HepG2 (cell line): ENCODE results near the gene CIART. TPM values are rescaled to one million over a fixed set of nuclear protein-coding genes. Genes with fewer than 3 reads are reported as not detected.
A peak's percentile ranks its signal among the peaks of the same experiment; 100 is the strongest.

Source experiments
- ATF1 ChIP-seq: IDR thresholded peaks from 2 replicates; pipeline ENCODE4 v1.6.1; 2016; ENCODE audit warnings: mild to moderate bottlenecking, control low read depth
- DPF2 ChIP-seq: sonication (generic); formaldehyde crosslinking; IDR thresholded peaks from 2 replicates; pipeline ENCODE4 v1.4.0; 2020; ENCODE audit warnings: mild to moderate bottlenecking, low read depth, missing genetic modification reagents, borderline replicate concordance
- ELF4 ChIP-seq: sonication (generic); formaldehyde crosslinking; IDR thresholded peaks from 2 replicates; pipeline ENCODE4 v1.5.0; 2020; ENCODE audit warnings: missing genetic modification reagents, mild to moderate bottlenecking, moderate library complexity, borderline replicate concordance
- GLI4 ChIP-seq: sonication (generic); formaldehyde crosslinking; IDR thresholded peaks from 2 replicates; pipeline ENCODE4 v1.5.1; 2020; ENCODE audit warnings: missing genetic modification reagents, mild to moderate bottlenecking, moderate library complexity, borderline replicate concordance
- HNF4A ChIP-seq: sonication (generic); formaldehyde crosslinking; IDR thresholded peaks from 2 replicates; pipeline ENCODE4 v1.4.0; 2020; ENCODE audit warnings: missing genetic modification reagents
- KLF9 ChIP-seq: IDR thresholded peaks from 2 replicates; pipeline ENCODE4 v1.6.1; 2016; ENCODE audit warnings: low read depth
- MBNL3 ChIP-seq: fragments of 250-450 bp; sonication (Bioruptor Pico); conservative IDR thresholded peaks from 2 replicates; pipeline ENCODE4 v1.8.0; 2022; ENCODE audit warnings: mild to moderate bottlenecking, inconsistent platforms
- MED1 ChIP-seq: sonication (generic); formaldehyde crosslinking; IDR thresholded peaks from 2 replicates; pipeline ENCODE4 v1.4.0; 2020; ENCODE audit warnings: missing genetic modification reagents
- POGZ ChIP-seq: sonication (generic); formaldehyde crosslinking; IDR thresholded peaks from 2 replicates; pipeline ENCODE4 v1.4.0; 2020; ENCODE audit warnings: mild to moderate bottlenecking, missing genetic modification reagents
- RBFOX2 ChIP-seq: fragments of 200-400 bp; formaldehyde crosslinking; IDR thresholded peaks from 2 replicates; pipeline ENCODE4 v1.6.1; 2017; ENCODE audit warnings: low read depth, mild to moderate bottlenecking, low read length
- RFX1 ChIP-seq: fragments of 450-650 bp; IDR thresholded peaks from 2 replicates; pipeline ENCODE4 v1.6.1; 2017
- RFX3 ChIP-seq: IDR thresholded peaks from 2 replicates; pipeline ENCODE4 v1.6.1; 2016; ENCODE audit warnings: missing biosample characterization, missing genetic modification reagents
- SMAD1 ChIP-seq: sonication (generic); formaldehyde crosslinking; IDR thresholded peaks from 2 replicates; pipeline ENCODE4 v1.4.0; 2020; ENCODE audit warnings: missing genetic modification reagents, low read depth, mild to moderate bottlenecking, borderline replicate concordance
- SPEN ChIP-seq: sonication (generic); formaldehyde crosslinking; IDR thresholded peaks from 2 replicates; pipeline ENCODE4 v1.5.1; 2020; ENCODE audit warnings: low read depth, mild to moderate bottlenecking, missing genetic modification reagents
- ZBTB38 ChIP-seq: sonication (generic); formaldehyde crosslinking; IDR thresholded peaks from 2 replicates; pipeline ENCODE4 v1.5.1; 2020; ENCODE audit warnings: mild to moderate bottlenecking, missing genetic modification reagents
- ZNF367 ChIP-seq: sonication (generic); formaldehyde crosslinking; IDR thresholded peaks from 2 replicates; pipeline ENCODE4 v1.4.0; 2020; ENCODE audit warnings: missing genetic modification reagents, borderline replicate concordance
- ZNF451 ChIP-seq: sonication (generic); formaldehyde crosslinking; IDR thresholded peaks from 2 replicates; pipeline ENCODE4 v1.5.0; 2020; ENCODE audit warnings: mild to moderate bottlenecking, missing genetic modification reagents
- ZNF484 ChIP-seq: sonication (generic); formaldehyde crosslinking; IDR thresholded peaks from 2 replicates; pipeline ENCODE4 v1.5.1; 2020; ENCODE audit warnings: mild to moderate bottlenecking, low read depth, missing genetic modification reagents, borderline replicate concordance
- ZNF501 ChIP-seq: sonication (generic); formaldehyde crosslinking; IDR thresholded peaks from 2 replicates; pipeline ENCODE4 v1.5.1; 2020; ENCODE audit warnings: mild to moderate bottlenecking, moderate library complexity, missing genetic modification reagents
- ZNF670 ChIP-seq: sonication (generic); formaldehyde crosslinking; IDR thresholded peaks from 2 replicates; pipeline ENCODE4 v1.8.0; 2022; ENCODE audit warnings: mild to moderate bottlenecking, missing genetic modification reagents, borderline replicate concordance
- ZNF704 ChIP-seq: sonication (generic); formaldehyde crosslinking; IDR thresholded peaks from 2 replicates; pipeline ENCODE4 v1.8.1; 2023; ENCODE audit warnings: mild to moderate bottlenecking, inconsistent platforms, moderate library complexity, missing genetic modification reagents, borderline replicate concordance
- ZNF75D ChIP-seq: sonication (generic); formaldehyde crosslinking; IDR thresholded peaks from 2 replicates; pipeline ENCODE4 v1.8.1; 2023; ENCODE audit warnings: missing genetic modification reagents, mild to moderate bottlenecking, borderline replicate concordance
- polyA plus RNA-seq, 8 experiments: library from polyadenylated mRNA; depleted of rRNA in 3 of 8; stranded (reverse) in 7 of 8; unstranded in 1 of 8; fragments of >200 nt; fragmentation: Illumina TruSeq in 4 of 8; extraction: Trizol in 4 of 8; gene quantifications; 2 replicates each; pipeline versions ENCODE4 v1.2.1 to v1.2.3, GENCODE V29; 2011 to 2016; ENCODE audit warnings: low read depth in 4 of 8, missing spikeins in 1 of 8, mixed read lengths in 1 of 8; ENCODE audit not compliant: insufficient read depth in 1 of 8
- total RNA-seq, 5 experiments: library from RNA; depleted of rRNA; stranded (reverse); fragments of >200 nt; fragmentation: Illumina TruSeq; extraction: Trizol; gene quantifications; 2 replicates each; pipeline ENCODE4 v1.2.3, GENCODE V29; 2016; ENCODE audit warnings: low read depth in 1 of 5
- TF ChIP-seq, protein P1 (sequence below): IDR thresholded peaks from 2 replicates; pipeline ENCODE4 v1.6.1; 2016; ENCODE audit warnings: low read depth
- TF ChIP-seq, protein P2 (sequence below): sonication (generic); formaldehyde crosslinking; IDR thresholded peaks from 2 replicates; pipeline ENCODE4 v1.4.0; 2020; ENCODE audit warnings: missing genetic modification reagents, borderline replicate concordance

CIART gene
- total and polyA plus RNA-seq, 2 of the 13 experiments (the other 11 are each of a cell fraction or from before 2014, with no cell fraction given), result 0.58 TPM; not detected in 1

DNA sequence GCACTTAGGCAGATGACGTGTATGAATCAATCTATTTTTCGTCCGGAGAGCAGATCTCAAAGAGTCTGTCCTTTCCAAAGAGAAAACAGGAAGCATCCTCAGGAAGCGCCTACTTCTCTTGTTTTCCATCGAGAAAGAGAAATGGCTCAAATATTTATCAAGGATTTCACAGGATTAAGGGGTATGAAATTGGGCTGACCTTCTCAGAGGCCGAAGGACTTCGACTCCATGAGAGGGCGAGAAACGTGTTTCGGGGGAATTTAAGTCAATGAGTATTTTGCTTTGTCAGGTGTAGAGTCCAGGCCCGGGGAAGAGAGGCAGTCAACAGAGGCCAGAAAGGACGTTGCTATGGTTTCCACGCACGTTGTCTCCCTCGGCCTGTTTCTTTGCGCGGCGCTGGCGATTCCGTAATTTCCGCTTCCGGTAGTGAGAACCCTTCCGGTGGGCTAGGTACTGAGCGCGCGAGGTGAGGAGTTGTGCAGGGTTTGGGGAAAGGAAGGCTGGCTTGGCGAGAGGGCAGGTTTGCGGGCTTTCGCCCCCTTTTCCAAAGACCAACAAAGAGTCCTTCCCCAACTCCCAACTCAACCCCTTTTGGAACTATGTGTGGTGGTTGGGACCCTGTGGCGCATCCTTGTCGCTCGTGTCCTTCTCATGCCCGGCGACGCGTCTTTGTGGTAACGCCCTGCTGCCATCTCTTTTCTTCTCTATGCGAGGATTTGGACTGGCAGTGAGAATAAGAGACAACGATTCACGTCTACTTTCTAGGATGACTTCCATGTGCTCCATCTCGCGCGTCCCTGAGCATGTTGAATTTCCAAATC is 11.3 kb downstream of the CIART start, which contains the start of gene MRPS21 (continued):
- TF ChIP-seq MED1 (peak; percentile 15; the same call in 1 of the 2 replicates), MBNL3 (CRISPR knock-in tag) (no peak), ZNF484 (no peak), HNF4A (CRISPR knock-in tag) (peak; percentile 39), ZNF704 (CRISPR knock-in tag) (peak; percentile 83; the same call in 1 of the 2 replicates), RFX1 (peak; percentile 89), ZNF670 (CRISPR knock-in tag) (peak; percentile 81; the same call in 1 of the 2 replicates), GLI4 (CRISPR knock-in tag) (no peak), ZNF501 (peak; percentile 83), RBFOX2 (peak; percentile 82), ZBTB38 (CRISPR knock-in tag) (peak; percentile 61; the same call in 1 of the 2 replicates), ZNF75D (CRISPR knock-in tag) (no peak), ZNF367 (CRISPR knock-in tag) (no peak), SPEN (peak; percentile 88), ZNF451 (no peak), RFX3 (peak; percentile 90), SMAD1 (CRISPR knock-in tag) (0 out of 2 replicates have a peak, but pooled peaks have one; percentile 59), ELF4 (CRISPR knock-in tag) (no peak), DPF2 (no peak), ATF1 (CRISPR knock-in tag) (peak; percentile 91), KLF9 (CRISPR knock-in tag) (no peak), POGZ (peak; percentile 79)
- TF ChIP-seq, protein P1, sequence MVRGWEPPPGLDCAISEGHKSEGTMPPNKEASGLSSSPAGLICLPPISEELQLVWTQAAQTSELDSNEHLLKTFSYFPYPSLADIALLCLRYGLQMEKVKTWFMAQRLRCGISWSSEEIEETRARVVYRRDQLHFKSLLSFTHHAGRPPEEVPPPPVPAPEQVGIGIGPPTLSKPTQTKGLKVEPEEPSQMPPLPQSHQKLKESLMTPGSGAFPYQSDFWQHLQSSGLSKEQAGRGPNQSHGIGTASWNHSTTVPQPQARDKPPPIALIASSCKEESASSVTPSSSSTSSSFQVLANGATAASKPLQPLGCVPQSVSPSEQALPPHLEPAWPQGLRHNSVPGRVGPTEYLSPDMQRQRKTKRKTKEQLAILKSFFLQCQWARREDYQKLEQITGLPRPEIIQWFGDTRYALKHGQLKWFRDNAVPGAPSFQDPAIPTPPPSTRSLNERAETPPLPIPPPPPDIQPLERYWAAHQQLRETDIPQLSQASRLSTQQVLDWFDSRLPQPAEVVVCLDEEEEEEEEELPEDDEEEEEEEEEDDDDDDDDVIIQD (CRISPR knock-in tag), result 0 out of 2 replicates have a peak, but pooled peaks have one; percentile 9
- TF ChIP-seq, protein P2, sequence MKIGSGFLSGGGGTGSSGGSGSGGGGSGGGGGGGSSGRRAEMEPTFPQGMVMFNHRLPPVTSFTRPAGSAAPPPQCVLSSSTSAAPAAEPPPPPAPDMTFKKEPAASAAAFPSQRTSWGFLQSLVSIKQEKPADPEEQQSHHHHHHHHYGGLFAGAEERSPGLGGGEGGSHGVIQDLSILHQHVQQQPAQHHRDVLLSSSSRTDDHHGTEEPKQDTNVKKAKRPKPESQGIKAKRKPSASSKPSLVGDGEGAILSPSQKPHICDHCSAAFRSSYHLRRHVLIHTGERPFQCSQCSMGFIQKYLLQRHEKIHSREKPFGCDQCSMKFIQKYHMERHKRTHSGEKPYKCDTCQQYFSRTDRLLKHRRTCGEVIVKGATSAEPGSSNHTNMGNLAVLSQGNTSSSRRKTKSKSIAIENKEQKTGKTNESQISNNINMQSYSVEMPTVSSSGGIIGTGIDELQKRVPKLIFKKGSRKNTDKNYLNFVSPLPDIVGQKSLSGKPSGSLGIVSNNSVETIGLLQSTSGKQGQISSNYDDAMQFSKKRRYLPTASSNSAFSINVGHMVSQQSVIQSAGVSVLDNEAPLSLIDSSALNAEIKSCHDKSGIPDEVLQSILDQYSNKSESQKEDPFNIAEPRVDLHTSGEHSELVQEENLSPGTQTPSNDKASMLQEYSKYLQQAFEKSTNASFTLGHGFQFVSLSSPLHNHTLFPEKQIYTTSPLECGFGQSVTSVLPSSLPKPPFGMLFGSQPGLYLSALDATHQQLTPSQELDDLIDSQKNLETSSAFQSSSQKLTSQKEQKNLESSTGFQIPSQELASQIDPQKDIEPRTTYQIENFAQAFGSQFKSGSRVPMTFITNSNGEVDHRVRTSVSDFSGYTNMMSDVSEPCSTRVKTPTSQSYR, result no peak; the same call in 1 of the 2 replicates
